Measurements from ENCODE around the gene NEK2.
"Not testable (repeated sequence)": the region's sequence is repeated elsewhere in the genome, so short reads cannot be mapped to it uniquely, and the experiment has no call there.

NEK2 gene

DNA sequence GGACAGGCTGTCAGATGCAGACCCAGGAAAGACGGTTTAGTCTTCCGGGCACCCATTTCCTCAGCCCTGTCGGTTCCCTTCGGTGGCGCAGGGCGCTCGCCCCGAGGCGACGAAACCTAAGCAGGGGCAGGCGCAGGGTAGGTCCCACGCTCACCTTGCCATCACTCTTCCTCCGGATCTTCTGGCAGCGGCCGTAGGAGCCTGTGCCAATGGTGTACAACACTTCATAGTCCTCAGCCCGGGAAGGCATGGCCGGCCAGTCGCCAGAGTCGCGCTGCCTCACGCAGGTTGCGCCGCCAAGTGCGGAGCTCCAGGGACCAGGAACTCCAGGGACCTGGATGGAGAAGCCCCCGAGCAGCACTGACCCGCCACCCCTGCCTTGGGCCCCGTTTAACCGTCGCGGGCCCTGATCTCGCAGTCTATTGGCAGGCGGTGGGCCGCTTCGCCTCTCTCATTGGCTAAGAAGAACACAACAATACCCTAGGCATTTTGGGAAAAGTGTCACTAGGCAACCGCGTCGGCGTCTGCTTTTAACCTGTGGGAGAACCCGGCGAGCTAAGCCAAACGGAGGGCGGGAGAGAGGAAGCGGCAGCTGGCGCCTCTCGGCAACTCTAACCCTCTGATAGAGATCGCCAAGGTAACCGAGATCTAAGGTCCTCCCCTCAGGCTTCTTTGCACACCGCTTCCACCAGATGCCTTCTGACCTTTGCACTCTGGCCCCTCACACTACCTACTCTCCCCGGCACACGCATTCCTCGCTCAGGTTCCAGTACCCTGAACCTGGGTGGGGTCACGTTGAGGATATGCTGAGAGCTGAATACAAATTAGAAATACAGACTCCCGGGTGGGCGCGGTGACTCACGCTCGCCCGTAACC lies at the start of gene NEK2:
TSS of gene NEK2 (minus strand) at position 392 of the 876 bp plus-strand sequence. CDS start at position 250, 142 bp downstream.
- DNase-seq = peak; percentile 85

DNA sequence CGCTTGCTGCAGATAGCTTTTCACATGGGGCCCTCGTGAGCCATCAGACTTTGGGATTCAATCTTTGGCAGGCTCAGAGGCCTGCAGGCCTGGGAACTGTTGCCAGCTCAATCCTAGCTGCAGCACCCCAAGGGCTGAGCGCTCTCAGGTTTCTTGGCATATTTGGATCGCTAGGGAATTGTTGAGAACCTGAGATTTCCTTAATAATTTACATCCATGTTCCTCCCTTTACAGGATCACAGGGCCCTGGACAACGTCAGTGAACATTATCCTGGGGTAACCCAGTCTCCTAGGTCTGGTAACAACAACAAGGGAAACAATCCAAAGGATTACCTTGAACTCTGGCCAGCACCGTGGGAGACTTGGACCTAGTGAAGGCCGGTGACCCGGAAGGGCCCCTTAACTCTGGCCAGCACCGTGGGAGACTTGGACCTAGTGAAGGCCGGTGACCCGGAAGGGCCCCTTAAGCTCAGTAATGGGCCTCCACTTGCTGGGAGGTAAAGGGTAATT lies 49.3 kb upstream of the NEK2 start:
- no peak for DNase-seq

DNA sequence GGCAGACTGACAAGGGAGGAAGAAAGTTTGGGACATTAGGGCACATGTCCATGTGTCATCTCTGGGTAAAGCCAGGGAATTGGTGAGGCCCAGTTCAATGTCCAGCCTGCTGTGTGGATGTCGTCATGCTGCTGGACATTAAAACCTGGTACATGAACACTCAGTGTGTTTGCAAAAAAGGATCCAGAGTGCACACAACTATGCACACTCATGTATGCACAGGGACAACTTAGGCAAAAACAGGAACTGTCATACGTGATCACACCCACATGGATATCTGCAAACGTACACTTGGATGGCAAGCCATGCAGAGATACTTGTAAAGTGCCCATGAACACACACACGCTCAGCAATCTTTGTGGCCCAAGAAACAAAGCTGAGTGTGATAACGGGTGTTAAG lies 47.9 kb upstream of the NEK2 start:
- DNase-seq = no peak

DNA sequence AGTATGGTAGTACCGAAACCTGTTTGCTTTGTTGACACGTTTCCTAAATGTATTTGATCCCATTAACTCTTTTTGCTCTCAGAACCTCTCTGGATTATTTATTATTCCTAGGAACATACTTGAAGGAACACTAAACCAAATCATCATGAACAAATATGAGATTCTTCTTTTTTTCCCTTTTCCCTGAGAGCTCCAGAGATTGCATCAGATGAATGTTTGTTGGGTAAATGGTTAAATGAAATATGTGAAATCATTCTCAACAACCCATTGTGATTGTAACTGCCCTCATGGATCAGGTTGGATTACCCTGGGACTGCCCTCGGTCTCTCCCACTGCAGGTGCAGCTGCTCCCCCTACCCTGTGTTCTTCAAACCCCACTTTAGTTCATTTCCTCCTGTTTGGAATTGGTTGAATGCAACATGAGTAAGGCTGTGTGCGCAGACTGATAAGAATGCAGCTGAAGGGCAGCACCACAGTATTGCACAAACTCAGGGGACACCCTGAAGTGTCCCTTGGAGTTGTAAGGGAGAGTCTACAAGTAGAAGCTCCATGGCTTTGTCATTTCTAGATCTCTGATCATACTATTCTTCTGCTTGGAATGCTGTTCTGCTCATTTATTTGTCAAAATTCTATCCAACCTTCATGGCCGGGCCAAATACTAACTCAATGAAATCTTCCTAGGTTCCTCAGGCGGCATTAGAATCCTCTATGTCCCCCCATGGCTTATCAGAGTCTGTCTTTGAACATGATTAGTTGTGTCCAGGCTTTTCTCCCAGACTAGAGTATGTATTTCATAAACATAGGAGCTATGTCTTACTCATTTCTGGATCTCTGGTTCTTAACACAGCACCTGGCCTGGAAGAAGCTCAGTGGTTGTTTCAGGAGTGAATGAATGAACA lies 47.1 kb upstream of the NEK2 start:
- no peak for DNase-seq

DNA sequence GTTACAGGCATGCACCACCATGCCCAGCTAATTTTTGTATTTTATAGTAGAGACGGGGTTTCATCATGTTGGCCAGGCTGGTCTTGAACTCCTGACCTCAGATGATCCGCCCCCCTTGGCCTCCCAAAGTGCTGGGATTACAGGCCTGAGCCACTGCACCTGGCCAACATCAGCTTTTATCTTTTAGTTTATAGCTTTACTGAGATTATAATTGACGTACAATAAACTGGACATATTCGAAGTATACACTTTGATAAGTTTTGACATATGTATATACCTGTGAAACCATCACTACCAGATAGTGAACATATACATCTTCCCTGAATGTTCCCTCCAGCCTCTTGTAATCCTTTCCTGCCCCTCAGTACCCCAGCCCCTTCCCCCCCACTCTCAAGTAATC lies 41.1 kb upstream of the NEK2 start:
- DNase-seq = not testable (repeated sequence)

DNA sequence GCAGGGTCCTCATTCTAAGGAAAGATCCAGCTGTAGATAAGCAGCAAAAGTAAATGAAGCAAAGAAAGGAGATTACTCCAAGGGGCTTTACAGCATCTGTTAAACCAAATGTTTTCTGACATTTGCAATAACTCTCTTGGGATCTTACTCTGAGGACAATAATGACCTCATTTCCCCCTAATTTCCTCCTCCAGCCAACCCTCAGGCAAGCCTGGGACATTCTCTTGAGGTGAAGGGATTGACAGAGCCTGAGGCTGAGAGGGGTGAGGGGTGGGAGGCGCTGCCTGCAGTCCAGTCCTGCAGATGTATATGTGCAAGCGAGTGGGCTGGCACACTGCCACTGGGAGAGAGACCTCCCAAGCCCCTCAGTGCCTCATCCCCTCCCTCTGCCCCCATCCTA lies 40.5 kb upstream of the NEK2 start:
- DNase-seq = no peak

DNA sequence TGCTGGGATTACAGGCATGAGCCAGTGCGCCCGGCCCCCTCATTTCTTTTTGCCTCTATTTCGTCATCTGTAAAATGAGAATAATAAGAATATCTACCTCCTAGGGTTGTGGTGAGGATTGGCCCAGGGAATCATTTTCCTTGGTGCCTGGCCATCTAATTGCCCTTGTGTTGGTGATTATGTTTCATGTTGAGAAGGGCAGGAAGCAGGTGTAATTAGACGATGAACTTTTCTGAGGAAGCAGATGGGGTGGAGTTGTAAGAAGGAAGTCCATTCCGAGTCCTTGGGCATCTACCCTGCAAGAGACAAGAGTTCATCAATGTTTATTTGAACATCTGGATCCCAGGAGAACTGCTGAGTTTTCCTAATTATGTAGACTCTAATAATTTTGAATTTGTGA lies 38.7 kb upstream of the NEK2 start:
- DNase-seq = no peak

DNA sequence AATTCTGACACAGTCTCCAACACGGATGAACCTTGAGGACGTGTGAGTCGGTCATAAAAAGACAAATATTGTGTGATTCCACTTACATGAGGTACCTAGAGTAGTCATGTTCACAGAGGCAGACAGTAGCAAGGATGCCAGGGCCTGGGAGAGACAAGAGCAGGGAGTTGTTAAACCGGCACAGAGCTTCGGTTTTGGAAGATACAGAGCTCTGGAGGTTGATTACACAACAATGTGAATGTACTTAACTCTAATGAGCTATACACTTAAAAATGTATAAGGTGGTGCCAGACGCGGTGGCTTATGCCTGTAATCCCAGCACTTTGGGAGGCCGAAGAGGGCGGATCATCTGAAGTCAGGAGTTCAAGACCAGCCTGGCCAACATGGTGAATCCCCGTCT lies 37.8 kb upstream of the NEK2 start:
- no peak for DNase-seq

DNA sequence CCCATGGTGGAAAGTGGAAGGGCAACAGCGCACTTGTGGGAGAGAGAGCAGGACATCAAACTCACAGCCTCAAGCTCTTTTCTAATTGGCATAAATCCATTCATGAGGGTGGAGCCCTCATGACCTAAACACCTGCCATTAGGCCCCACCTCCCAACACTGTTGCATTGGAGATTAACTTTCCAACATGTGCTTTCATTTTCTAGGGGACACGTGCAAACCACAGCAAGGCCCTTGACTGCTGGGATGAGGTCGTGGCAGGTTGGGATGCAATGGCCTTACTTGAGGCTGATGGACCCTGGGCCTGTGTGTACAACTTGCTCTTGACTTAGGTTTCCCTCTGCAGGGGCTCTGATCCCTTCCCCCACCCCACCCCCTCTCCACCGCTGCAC lies 35.9 kb upstream of the NEK2 start:
- no peak for DNase-seq

DNA sequence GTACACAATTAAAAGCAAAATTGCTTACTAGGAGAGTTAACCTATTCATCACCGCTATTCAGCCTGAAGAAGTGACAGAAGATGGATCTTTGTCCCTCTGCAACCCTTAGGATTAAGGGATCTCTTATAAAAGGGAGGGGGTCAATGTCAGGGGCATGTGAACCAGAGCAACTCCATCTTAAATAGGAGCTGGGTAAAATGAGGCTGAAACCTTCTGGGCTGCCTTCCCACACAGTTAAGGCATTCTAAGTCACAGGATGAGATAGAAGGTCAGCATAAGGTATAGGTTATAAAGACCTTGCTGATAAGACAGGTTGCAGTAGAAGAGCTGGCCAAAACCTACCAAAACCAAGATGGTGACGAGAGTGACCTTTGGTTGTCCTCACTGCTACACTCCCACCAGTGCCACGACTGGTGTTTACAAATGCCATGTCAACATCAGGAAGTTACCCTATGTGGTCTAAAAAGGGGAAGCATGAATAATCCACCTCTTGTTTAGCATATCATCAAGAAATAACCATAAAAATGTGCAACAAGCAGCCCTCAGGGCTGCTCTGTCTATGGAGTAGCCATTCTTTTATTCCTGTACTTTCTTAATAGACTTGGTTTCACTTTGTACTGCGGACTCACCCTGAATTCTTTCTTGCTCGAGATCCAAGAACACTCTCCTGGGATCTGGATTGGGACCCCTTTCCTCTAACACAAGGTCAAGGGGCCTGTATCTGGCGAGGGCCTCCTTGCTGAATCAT lies 35.3 kb upstream of the NEK2 start:
- no peak for DNase-seq

DNA sequence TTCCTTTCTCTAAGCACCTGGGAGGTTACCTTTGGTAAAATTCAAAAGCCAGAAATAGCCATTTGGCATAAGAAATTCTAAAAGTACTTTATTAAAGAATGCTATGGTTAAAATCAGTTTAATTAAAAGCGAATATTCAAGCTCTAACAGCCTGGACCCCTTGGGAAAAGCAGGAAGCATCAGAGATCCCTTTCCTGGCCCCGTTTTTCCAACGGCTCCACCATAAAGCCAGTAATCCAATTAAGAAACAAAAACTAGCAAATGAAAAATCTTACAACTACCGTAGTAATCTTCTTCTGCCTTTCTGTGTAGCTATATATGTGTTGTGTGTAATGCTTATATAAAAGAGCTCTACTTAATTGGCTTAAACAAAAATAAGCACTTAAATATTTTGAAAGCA lies 33.5 kb upstream of the NEK2 start:
- DNase-seq = no peak

DNA sequence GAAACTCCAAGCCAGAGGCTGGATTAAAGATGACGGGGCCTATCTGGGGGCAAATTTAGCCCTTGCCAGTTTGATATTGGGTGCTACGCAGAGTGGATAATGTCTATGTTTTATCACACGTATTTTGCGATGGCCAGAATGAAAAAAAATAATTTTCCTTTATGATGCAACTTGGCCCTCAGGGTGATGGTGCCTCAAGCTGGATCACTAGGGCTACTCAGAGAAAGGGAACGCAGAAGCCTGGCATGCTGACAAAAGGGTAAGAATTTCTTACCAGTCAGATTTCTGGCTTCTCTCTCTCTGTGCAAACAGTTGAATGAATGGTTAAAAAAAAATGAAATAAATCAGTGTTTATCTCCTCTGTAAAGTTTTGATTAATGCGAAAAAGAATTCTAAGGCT lies 32.6 kb upstream of the NEK2 start:
- no peak for DNase-seq

DNA sequence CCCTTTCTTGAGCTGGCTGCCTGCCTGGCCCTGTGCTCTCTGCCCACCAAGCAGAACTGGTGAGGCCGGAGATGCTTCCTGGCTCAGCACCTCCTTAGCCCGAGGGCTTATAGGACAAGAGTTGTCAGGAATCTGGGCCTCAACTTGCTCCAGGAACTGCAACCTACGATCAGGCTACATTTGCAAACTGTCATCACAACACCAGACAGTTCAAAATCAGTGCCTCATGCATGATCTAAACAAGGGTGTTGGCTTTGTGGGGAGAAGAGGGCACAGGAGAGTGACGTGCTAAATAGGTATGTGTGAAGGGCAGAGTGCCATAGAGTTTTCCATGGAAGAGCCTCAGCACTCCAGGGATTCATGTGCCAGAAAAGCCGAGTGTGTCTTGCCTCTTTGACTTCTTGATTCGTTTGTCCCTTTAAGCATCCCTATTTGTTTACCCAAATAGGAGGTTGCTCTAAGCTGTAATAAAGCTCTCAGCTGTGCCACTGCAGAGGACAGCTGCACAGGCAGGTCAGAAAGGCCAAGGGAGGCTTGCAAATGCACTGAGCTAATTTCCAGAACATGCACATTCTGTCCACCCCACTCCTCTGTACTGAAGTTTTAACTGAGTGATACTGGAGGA lies 30.2 kb upstream of the NEK2 start:
- no peak for DNase-seq

DNA sequence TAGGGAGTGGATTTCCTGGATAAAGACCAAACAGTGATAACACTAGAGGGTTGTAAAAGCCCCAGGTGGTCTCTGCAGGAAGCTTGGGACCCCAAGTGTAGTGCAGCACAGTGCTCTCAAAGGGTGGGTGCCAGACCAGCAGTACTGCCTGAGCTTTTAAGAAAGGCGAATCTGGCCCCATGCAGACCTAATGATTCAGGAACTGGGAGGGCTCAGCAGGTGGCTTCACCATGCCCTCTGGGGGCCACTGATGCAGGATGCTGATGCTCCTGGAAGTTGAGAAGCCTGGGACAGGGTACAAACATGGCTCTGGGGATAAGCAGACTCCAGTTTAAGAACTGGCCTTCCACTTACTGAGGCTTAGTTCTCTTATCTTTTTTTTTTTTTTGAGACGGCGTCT lies 29.1 kb upstream of the NEK2 start:
- DNase-seq = no peak

DNA sequence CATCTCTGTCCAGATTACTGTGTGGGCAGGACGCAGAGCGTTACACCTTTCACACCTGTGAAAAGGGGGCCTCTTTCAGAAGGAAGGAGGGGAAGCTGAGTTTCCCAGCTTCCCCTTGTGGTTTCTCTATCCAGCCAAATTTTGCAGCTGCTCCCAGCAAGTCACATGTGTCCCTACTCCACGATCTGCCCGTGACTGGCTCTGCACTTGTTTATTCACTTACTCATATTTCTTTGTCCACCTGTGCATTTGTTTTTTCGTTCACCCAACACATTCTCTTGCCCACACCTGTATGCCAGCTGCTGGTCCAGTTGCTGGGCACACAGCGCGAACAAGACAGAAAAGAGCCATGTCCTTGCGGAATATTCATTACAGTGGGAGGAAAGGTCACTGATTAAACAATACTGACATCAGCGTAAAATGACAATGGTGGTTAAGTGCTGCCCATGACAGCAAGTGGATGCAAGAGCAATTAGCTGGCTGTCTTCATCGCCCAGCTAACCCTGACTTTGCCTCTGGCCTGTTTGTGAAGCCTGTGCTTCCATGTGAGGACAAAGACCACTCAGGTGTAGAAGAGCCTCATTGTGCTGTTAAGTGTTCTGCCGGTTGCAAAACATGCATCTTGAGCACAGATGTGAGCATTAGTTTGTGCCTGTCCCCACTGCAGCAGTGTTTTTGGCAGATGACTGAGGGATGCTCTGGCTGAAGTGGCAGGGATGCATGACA lies 28.6 kb upstream of the NEK2 start:
- DNase-seq = no peak

DNA sequence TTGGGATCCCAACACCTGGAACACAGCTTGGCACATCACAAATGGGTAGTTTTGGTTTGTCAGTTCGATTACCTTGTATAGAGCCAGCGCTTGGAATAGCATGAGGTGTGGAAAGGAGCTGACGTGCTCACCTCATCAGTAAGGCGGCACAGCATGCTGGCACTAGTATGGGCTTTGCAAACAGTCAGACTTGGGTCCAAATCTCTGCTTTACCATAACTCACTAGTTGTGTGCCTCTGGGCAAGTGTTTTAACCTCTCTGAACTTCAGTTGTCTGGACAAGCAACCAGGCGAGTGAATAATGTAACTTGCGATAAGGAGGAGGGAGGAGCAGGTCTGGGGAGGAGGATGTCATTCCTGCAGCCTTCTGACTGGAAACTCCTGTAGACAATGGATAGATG lies 26.3 kb upstream of the NEK2 start:
- DNase-seq = no peak

DNA sequence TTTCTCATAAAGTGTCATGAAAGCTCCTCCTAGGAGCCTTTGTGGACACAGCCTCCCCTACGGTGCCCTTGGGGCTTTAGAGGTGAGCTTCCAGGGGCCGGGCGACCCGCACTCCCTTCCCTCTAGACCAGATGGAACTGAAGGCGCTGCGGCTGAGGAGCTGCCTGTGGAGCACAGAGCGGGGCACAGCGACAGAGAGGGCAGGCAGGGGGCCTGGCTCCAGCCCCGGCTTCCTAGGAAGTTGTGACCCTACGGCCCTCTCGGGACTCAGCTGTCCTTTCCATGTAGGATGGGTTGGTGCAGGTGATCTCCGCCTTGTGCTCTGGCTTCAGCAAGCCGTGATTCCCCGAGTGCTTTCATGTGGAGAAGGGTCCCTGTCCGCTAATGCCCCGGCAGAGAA lies 23.6 kb upstream of the NEK2 start:
- no peak for DNase-seq

DNA sequence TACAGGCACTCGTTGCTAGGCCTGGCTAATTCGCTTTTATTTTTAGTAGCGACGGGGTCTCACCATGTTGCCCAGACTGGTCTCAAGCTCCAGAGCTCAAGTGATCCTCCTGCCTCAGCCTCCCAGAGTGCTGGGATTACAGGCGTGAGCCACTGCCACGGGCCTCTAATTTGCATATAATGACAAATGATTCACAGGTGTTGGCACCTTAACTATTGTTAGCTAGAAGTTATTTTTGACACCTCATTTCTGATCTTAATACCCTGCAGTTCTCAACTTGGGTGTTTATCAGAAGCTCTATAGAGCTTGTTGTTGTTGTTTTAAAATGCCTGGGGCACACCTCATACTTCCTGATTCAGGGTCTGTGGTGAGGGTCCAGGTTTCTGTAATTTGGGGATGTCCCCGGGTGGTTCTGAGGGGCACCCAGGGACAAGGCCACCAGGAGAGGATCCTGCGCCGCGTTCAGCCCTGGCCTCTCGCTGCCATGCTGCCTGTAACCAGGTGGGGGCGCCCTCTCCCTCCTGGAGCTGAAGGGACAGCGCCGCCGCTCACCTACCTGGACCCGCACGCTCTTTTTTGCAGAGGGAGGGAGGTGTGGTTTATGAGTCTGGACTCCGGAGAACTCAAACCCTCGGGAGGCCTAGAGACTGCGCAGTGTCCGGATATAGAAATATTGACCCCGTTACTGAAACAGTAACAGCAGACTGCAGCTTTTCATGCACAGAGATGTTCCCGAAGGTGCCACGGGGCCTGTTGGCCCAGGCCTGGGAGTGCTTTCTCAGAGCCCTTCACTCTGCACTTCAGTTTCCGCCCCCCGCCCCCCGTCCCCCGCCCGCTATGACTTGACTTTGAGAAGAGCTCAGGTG lies 23.0 kb upstream of the NEK2 start:
- peak; percentile 73 for DNase-seq

DNA sequence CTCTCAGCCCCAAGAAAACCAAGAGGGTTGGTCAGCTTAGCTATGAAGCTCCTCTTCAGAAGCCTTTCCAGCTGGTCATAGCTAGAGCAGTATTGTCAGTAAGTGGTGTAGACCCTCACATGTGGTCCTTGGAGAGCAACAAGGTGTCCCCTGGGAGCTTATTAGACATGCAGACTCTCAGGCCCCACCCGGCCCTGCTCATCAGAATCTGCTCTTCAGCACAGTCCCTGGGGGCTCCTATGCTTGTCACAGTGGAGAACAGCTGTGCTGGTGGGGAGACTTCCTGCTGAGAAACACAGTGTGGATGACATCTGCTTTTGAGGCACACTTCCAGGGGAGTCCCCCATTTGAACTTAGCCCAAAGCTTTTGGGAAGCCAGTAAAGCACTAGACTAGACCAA lies 21.9 kb upstream of the NEK2 start:
- no peak for DNase-seq

DNA sequence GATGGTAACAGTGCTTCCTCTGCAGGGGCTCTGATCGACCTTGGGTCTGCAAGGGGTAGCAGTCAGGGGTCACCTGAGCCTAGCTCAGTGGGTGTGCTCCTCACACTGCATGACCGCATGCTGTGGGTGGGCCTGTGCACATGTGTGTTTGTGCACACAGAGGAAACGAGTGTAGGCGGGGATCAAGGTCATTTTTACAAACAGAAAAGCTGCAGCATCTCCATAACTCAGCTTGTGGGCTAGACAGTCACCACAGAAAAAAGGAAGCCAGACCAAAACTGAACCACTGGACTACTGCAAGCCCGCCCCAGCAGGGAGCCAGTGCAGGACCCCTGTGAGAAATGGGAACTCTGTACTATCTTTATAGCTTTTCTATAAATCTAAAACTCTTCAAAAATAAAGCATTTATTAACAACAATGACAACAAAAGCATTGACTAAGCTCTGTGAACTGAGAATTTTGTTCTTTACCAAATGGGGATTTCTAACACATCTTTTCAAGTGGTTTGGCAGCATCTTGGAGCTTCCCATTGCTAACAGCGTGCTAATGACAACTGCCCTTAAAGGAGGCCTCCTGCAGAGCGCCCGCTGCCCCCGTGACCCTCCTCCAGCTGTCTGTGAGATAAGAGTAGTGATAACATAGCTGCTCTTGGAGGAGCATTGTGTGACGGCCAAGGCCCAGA lies 19.9 kb upstream of the NEK2 start:
- DNase-seq = peak; percentile 11

Measured in CD4-positive, alpha-beta T cell treated with Interleukin-4 for 4 hours (primary cell).